Adrenal gland (tissue), 12 donors: ENCODE measurements around the gene PPM1J. TPM values are rescaled to one million over a fixed set of nuclear protein-coding genes. Genes with fewer than 3 reads are reported as not detected.

ENCODE experiments used
- DNase-seq, 7 donors: peaks; one replicate each; pipeline ENCODE4 v3.0.0-alpha.2; 2019 to 2020
- H3K27ac ChIP-seq, 5 donors: fragments of 200-600 bp; sonication (generic) in 4 of 5; 1 replicate in 3 of 5; 2 replicates in 2 of 5; pipeline versions ENCODE4 v1.5.1 to v1.8.0; 2016 to 2020; ENCODE audit warnings: mild to moderate bottlenecking in 1 of 5
- H3K27me3 ChIP-seq: fragments of 200-600 bp; 2 replicates; pipeline ENCODE4 v1.8.0; 2021
- H3K36me3 ChIP-seq, 2 donors: fragments of 200-600 bp; replicated peaks in 1 of 2; 1 replicate in 1 of 2; 2 replicates in 1 of 2; pipeline versions ENCODE4 v1.5.1 to v1.8.0; 2018 to 2022
- H3K4me1 ChIP-seq, 2 donors: fragments of 200-600 bp; replicated peaks in 1 of 2; 1 replicate in 1 of 2; 2 replicates in 1 of 2; pipeline versions ENCODE4 v1.5.1 to v1.8.0; 2018 to 2021
- H3K4me3 ChIP-seq, 4 donors: fragments of 200-600 bp; sonication (generic) in 3 of 4; one replicate each; pipeline ENCODE4 v1.5.1; 2016 to 2018
- H3K9me3 ChIP-seq, 3 donors: fragments of 200-600 bp; sonication (generic) in 1 of 3; replicated peaks in 1 of 3; 1 replicate in 2 of 3; 2 replicates in 1 of 3; pipeline versions ENCODE4 v1.5.1 to v1.8.0; 2016 to 2021
- POLR2A ChIP-seq, 2 donors: fragments of 450-650 bp; IDR thresholded peaks; one replicate each; pipeline ENCODE4 v1.6.1; 2017; ENCODE audit warnings: antibody characterized with exemption in 2 of 2, mild to moderate bottlenecking in 2 of 2, moderate library complexity in 1 of 2
- WGBS, 4 donors: extraction: QIAGEN DNeasy Blood & Tissue Kit in 2 of 4; methylation state at CpG; one replicate each; pipeline versions ENCODE4 v1.1.5 to v1.1.7; 2013 to 2017; 5-methylcytosine and 5-hydroxymethylcytosine counted together
- intact Hi-C, 2 donors: fragments of 100-400 bp; cut with DNase I; formaldehyde crosslinking; loops; one replicate each; pipeline versions ENCODE4 v1.14.1 to v1.15.0; 2022 to 2023
- polyA plus RNA-seq, 3 donors: library from polyadenylated mRNA; stranded (reverse); fragments of 200-250 nt in 2 of 3; fragments of 350-450 nt in 1 of 3; fragmentation: Illumina TruSeq in 1 of 3; extraction: RNeasy Lipid Tissue Mini Kit (QIAGEN cat#74804) in 1 of 3; gene quantifications; one replicate each; pipeline ENCODE4 v1.2.3, GENCODE V29; 2013 to 2014
- total RNA-seq, 9 donors: library from RNA; depleted of rRNA in 4 of 9; stranded (reverse); fragments of >200 nt in 4 of 9; fragments of 120-200 nt in 1 of 9; fragmentation: NEBNext Ultra II Directional in 1 of 9; extraction: Animal tissue kit (Norgen Biotek cat#: 25700) in 1 of 9; gene quantifications; one replicate each; pipeline versions ENCODE4 v1.1.0 to v1.2.4, GENCODE V29; 2013 to 2023
- TF ChIP-seq, protein P1 (sequence below), 6 experiments: fragments of 450-650 bp in 4 of 6; fragments of 200-600 bp in 2 of 6; sonication (generic) in 1 of 6; IDR thresholded peaks; 1 replicate in 5 of 6; 2 replicates in 1 of 6; pipeline versions ENCODE4 v1.5.1 to v1.8.0; 2016 to 2021; ENCODE audit warnings: antibody characterized with exemption in 6 of 6, mild to moderate bottlenecking in 2 of 6, moderate library complexity in 1 of 6
- donor health status: healthy with polysubstance abuse.
- donor health status: Bipolar disorder and iron deficiency.
- donor health status: DM: yes; HTN: yes; CAD: no.
- donor health status: DM: no; HTN: no; CAD: no.
- donor health status: DM: no; HTN: no; CAD: no.
- donor health status: DM: yes; HTN: yes; CAD: no.

Gene PPM1J
- total and polyA plus RNA-seq, 12 donors, result 0.31 to 5.1 (median 1.0) TPM; not detected in 1

DNA sequence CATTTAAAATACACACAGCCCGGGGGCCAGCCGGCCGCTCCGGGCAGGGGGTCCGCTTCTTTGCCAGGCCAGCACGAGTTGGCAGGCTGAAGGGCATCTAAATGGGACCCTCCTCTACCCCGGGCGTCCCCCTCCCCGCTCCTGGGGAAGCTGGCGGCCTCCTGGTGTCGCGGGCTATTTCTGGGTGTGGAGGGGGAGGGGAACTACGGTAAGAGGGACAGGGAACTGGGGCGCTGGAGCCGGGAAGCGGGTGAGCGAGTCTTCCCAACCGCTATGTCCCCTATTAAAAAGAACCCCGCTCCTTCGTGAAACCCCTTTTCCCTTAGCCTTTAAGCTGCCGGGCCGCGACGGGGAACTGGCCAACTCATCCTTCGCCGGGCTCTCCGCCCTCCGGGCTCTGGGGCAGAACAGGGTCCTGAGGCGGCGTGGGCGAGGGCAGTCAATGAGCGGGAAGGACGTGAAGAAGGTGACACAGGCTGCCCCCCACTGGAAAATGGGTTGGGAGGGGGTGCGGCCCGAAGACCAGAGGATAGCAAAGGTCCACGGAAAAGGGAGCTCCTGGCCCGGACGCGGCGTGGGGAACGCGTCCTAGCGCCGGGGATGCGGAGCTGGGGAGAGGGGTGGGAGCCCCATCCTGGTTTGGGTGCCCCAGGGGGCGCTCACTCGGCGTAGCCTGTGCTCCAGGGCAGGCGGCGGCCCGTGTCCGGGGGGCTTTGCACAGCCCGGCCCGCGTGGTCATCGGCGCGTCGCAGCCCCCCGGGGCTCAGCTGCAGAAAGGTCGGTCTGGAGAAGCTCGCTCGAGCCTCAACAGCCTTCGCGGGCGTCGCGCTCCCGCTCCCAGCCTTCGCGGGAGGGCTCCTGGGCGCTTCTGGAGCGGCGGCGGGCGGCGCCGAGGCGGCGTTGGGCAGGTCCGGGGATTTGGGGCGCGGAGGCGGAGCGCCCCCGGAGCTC, 544 bp downstream of the PPM1J start:
- Histone ChIP-seq H3K4me3 (peak overlapping the region in 2 of 4 donors; percentile 34 to 68), H3K9me3 (no peaks in the 10 kb centered on the region), H3K27me3 (no peaks in the 10 kb centered on the region), H3K36me3 (no peaks in the 10 kb centered on the region), H3K4me1 (peaks cover 19 to 24% of the 10 kb centered on the region in 2 donors), H3K27ac (peak overlapping the region in 1 of 5 donors; percentile 49)
- peak in 2 of 7 donors; percentile 39 to 62 for DNase-seq
- no peak for TF ChIP-seq POLR2A (IDR thresholded peaks at IDR 0.05)
- TF ChIP-seq, protein P1, sequence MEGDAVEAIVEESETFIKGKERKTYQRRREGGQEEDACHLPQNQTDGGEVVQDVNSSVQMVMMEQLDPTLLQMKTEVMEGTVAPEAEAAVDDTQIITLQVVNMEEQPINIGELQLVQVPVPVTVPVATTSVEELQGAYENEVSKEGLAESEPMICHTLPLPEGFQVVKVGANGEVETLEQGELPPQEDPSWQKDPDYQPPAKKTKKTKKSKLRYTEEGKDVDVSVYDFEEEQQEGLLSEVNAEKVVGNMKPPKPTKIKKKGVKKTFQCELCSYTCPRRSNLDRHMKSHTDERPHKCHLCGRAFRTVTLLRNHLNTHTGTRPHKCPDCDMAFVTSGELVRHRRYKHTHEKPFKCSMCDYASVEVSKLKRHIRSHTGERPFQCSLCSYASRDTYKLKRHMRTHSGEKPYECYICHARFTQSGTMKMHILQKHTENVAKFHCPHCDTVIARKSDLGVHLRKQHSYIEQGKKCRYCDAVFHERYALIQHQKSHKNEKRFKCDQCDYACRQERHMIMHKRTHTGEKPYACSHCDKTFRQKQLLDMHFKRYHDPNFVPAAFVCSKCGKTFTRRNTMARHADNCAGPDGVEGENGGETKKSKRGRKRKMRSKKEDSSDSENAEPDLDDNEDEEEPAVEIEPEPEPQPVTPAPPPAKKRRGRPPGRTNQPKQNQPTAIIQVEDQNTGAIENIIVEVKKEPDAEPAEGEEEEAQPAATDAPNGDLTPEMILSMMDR (IDR thresholded peaks at IDR 0.05), result no peak
- 2 to 6% (median 2%) methylated on average over 30 to 86 of the region's 86 CpGs for WGBS, 4 donors
- intact Hi-C loops, result loop anchor here in 1 of 2 donors (5.0 to 10.0 kb wide), 3 partner anchors 97 to 330 kb away; partner anchors contain the start of genes CAPZA1 and ST7L

- intact Hi-C loops, result loop anchor here in 1 of 2 donors (5.0 to 10.0 kb wide), 3 partner anchors 96 to 331 kb away; partner anchors contain the start of genes CAPZA1 and ST7L
- WGBS, 4 donors, result 57 to 61% (median 61%) methylated on average over 9 to 14 of the region's 14 CpGs
Observed at GRCh38 chr1:112713466-112714312, 1.4 kb downstream of the PPM1J start.

GRCh38 chr1:112712701-112713128, 2.4 kb downstream of the PPM1J start:
- 83 to 97% (median 89%) methylated on average over 4 to 9 of the region's 9 CpGs for WGBS, 4 donors
- Histone ChIP-seq H3K36me3 (no peaks in the 10 kb centered on the region), H3K4me3 (no peak overlapping the region), H3K27me3 (no peaks in the 10 kb centered on the region), H3K27ac (no peak overlapping the region), H3K9me3 (no peaks in the 10 kb centered on the region), H3K4me1 (peaks cover 19 to 24% of the 10 kb centered on the region in 2 donors)
- intact Hi-C loops, result loop anchor here in 1 of 2 donors (5.0 to 10.0 kb wide), 3 partner anchors 95 to 332 kb away; partner anchors contain the start of genes CAPZA1 and ST7L
- no peak for TF ChIP-seq POLR2A (IDR thresholded peaks at IDR 0.05)
- no peak for DNase-seq

More at GRCh38 chr1:112713466-112714312, 1.4 kb downstream of the PPM1J start:
- no peak overlapping the region for H3K27ac ChIP-seq
- no peak for DNase-seq
- H3K9me3 ChIP-seq, result no peaks in the 10 kb centered on the region
- no peaks in the 10 kb centered on the region for H3K36me3 ChIP-seq
- no peaks in the 10 kb centered on the region for H3K27me3 ChIP-seq
- H3K4me3 ChIP-seq, result peak overlapping the region in 1 of 4 donors; percentile 68
- TF ChIP-seq, protein P1 (IDR thresholded peaks at IDR 0.05), result no peak
- no peak for TF ChIP-seq POLR2A (IDR thresholded peaks at IDR 0.05)
- peaks cover 19 to 24% of the 10 kb centered on the region in 2 donors for H3K4me1 ChIP-seq

DNA sequence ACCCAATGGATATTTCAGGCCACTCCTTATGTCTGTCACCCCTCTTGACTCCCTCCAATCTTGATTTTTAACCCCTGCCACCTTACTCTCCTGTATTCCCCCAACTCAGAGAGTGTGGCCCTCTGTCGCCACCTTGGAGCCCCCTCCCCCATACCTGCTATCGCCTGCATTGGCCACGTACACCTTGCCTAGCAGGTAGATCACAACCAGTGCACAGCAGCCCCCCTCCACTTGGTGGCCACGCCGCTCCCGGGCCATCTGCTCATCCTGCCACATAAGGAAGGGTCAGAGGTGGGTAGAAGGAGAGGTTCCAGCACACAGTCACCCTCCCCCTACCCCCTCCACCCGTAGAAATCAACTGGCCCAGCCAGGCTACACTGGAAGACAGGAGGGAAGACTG, 2.9 kb downstream of the PPM1J start:
- Histone ChIP-seq H3K9me3 (no peaks in the 10 kb centered on the region), H3K36me3 (no peaks in the 10 kb centered on the region), H3K27me3 (no peaks in the 10 kb centered on the region), H3K4me3 (no peak overlapping the region), H3K27ac (no peak overlapping the region), H3K4me1 (peaks cover 19 to 24% of the 10 kb centered on the region in 2 donors)
- intact Hi-C loops, result loop anchor here in 1 of 2 donors (5.0 to 10.0 kb wide), 3 partner anchors 95 to 333 kb away; partner anchors contain the start of genes CAPZA1 and ST7L
- WGBS, 4 donors, result 85 to 93% (median 90%) methylated on average over 6 to 7 of the region's 7 CpGs
- no peak for DNase-seq
- no peak for TF ChIP-seq POLR2A (IDR thresholded peaks at IDR 0.05)
- TF ChIP-seq, protein P1 (IDR thresholded peaks at IDR 0.05), result no peak
